IMR-90 (cell line): ENCODE data around the gene ARSD.

ENCODE experiments used
- CTCF ChIP-seq: conservative IDR thresholded peaks from 2 replicates; pipeline ENCODE4 v1.5.1; 2012; ENCODE audit warnings: mild to moderate bottlenecking, low read depth, low read length, improper control_type of control experiment
- POLR2A ChIP-seq: IDR thresholded peaks from 2 replicates; pipeline ENCODE4 v1.6.1; 2012; ENCODE audit warnings: mild to moderate bottlenecking, low read depth, low read length

GRCh38 chrX:2874222-2875135, 54.7 kb downstream of the ARSD start:
- TF ChIP-seq CTCF, result no peak
- no peak for TF ChIP-seq POLR2A
